GM12878 (cell line): ENCODE results near the gene CCDC74A.

Experiments
- BRCA1 ChIP-seq: IDR thresholded peaks from 2 replicates; pipeline ENCODE4 v1.6.1; 2011; ENCODE audit warnings: low read depth, low read length, improper control_type of control experiment
- TF ChIP-seq, protein P1 (sequence below), 3 experiments: IDR thresholded peaks in 2 of 3; conservative IDR thresholded peaks in 1 of 3; 2 replicates each; pipeline ENCODE4 v1.5.1; 2011; ENCODE audit warnings: low read depth in 3 of 3, low read length in 3 of 3, mild to moderate bottlenecking in 3 of 3, control low read depth in 2 of 3, moderate library complexity in 2 of 3, inconsistent platforms in 1 of 3, mixed read lengths in 1 of 3; ENCODE audit not compliant: control insufficient read depth in 2 of 3, insufficient read depth in 1 of 3; ENCODE audit errors: extremely low read depth in 1 of 3
- TF ChIP-seq, protein P2 (sequence below): IDR thresholded peaks from 2 replicates; pipeline ENCODE4 v1.6.1; 2012; ENCODE audit warnings: mild to moderate bottlenecking, low read depth, low read length

- TF ChIP-seq, protein P1, sequence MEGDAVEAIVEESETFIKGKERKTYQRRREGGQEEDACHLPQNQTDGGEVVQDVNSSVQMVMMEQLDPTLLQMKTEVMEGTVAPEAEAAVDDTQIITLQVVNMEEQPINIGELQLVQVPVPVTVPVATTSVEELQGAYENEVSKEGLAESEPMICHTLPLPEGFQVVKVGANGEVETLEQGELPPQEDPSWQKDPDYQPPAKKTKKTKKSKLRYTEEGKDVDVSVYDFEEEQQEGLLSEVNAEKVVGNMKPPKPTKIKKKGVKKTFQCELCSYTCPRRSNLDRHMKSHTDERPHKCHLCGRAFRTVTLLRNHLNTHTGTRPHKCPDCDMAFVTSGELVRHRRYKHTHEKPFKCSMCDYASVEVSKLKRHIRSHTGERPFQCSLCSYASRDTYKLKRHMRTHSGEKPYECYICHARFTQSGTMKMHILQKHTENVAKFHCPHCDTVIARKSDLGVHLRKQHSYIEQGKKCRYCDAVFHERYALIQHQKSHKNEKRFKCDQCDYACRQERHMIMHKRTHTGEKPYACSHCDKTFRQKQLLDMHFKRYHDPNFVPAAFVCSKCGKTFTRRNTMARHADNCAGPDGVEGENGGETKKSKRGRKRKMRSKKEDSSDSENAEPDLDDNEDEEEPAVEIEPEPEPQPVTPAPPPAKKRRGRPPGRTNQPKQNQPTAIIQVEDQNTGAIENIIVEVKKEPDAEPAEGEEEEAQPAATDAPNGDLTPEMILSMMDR (IDR thresholded peaks at IDR 0.05 in 2 of 3, conservative IDR thresholded peaks at IDR 0.05 in 1 of 3; ENCODE audit: control insufficient read depth in 2 of 3, extremely low read depth in 1 of 3, insufficient read depth in 1 of 3, low read depth in 3 of 3, low read length in 3 of 3) = no peak
- TF ChIP-seq, protein P2, sequence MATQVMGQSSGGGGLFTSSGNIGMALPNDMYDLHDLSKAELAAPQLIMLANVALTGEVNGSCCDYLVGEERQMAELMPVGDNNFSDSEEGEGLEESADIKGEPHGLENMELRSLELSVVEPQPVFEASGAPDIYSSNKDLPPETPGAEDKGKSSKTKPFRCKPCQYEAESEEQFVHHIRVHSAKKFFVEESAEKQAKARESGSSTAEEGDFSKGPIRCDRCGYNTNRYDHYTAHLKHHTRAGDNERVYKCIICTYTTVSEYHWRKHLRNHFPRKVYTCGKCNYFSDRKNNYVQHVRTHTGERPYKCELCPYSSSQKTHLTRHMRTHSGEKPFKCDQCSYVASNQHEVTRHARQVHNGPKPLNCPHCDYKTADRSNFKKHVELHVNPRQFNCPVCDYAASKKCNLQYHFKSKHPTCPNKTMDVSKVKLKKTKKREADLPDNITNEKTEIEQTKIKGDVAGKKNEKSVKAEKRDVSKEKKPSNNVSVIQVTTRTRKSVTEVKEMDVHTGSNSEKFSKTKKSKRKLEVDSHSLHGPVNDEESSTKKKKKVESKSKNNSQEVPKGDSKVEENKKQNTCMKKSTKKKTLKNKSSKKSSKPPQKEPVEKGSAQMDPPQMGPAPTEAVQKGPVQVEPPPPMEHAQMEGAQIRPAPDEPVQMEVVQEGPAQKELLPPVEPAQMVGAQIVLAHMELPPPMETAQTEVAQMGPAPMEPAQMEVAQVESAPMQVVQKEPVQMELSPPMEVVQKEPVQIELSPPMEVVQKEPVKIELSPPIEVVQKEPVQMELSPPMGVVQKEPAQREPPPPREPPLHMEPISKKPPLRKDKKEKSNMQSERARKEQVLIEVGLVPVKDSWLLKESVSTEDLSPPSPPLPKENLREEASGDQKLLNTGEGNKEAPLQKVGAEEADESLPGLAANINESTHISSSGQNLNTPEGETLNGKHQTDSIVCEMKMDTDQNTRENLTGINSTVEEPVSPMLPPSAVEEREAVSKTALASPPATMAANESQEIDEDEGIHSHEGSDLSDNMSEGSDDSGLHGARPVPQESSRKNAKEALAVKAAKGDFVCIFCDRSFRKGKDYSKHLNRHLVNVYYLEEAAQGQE = no peak
- no peak for TF ChIP-seq BRCA1
Observed at GRCh38 chr2:131572175-131572574, 44.5 kb downstream of the CCDC74A start.
